Medulla oblongata (tissue), 1 donor: ENCODE data around the gene MKNK1.

Source experiments
- DNase-seq: peaks from one replicate; pipeline ENCODE4 v3.0.0-alpha.2; 2015; ENCODE audit errors: extremely low spot score

Gene MKNK1

DNA sequence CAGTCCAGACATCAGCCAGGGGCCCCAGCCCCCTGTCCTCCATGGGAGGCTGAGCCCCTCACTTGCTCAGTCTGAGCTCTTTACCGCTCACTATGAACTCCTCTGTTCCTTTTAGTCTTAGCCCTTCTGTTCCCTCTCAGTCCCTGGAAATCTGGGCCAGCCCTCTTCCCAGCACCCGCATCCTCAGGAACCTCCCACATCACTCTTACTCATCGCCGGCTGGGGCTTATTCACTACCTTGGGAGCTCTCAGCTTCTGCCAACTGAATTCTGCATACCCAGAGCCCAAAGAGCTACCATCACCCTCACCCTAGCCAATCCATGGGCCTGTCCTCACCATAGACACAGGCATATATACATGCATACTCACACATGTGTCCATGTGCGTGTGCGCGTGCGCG lies 64.1 kb downstream of the MKNK1 start:
- no peak for DNase-seq

- DNase-seq: no peak
Measured at GRCh38 chr1:46538147-46538546, 65.9 kb downstream of the MKNK1 start.

- no peak for DNase-seq
Measured at GRCh38 chr1:46537651-46538050, 66.4 kb downstream of the MKNK1 start.

DNA sequence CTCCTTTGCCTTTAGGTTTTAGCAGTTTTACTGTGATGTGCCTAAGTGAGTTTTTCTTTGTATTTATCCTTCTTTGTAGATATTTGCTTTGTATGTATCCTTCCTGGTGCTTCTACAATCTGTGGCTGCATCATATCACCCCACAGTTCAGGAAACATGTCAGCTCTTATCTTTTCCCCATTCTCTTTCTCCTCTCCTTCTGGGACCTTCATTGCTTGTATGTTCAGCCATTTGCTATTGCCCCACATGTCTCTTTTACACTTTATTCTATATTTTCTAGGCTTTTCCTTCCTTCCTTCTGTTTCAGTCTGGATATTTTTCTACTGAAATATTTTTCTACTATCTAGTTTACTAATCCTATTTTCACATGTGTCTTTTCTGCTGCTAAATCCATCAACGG lies 67.5 kb downstream of the MKNK1 start:
- DNase-seq: no peak

DNA sequence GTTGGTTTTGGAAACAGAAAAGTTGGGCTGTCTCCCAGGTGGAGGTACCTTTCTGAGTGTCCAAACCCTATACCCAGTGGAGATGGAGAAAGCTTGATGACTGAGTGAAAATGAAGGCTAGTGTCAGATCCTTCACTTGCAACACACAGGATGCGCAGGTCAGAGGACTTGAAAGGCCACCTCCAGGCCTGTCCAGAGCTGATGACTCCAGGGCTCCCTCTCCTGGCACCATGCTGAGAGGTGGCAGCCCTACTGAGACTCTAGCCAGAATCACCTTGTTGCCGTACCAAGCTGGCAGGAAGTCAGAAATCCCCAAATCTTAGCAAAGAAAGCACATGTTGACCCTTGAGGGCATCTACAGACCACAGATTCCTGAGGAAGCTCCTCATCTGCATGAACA lies 69.0 kb downstream of the MKNK1 start:
- no peak for DNase-seq

- no peak for DNase-seq
Measured at GRCh38 chr1:46533179-46533864, 70.7 kb downstream of the MKNK1 start.

DNA sequence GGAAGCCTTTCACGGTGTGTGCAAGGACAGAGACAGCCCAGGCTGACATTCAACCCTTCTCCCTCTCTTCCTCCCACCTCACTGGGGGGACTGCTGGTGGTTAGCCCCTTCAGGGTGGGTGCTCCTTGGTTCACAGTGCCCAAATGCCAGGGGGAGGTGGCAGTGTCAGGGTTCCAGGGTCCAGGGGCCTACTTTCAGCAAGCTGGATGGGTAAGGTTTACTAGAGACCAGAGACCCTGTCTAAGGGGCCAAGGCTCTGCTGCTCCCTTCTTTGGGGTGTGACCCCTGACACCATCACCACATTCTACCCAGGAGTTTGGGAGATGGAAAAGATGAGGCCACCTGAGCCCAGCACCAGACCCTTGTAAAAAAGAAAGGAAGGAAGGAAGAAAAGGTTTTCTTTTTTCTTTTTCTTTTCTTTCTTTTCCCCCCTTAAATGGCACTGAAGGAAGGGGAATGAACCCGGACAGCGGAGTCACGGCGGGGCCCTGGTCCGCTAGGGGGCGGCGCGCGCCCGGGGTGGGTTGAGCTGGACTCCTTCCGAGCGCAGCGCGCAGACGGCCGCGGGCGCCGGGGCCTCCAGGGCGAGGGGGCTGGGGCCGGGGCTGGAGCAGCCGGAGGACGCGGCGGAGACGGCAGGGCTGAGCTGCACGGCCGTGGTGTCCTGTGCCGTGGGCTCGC lies 71.4 kb downstream of the MKNK1 start:
- peak; percentile 70 for DNase-seq

DNA sequence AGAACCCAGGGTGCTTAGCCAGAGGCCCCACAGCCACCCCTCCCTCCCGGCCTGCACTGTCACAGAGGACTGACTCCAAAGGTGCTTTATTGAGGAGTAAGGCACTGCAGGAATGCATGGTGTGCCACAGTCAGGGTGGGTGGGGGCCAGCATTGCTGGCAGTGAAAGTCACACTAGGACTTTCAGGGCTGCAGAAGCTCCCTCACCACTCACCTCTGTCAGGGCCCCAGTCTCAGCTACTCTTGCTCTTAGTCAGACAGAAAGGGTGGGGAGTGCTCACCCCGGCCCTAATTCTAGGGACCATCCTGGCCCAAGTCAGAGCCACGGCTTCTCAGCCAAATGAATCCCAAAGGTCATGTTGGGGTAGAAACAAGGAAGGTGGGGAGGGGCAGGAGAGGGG lies 72.0 kb downstream of the MKNK1 start:
- DNase-seq: no peak

- no peak for DNase-seq
Measured at GRCh38 chr1:46530791-46531409, 73.2 kb downstream of the MKNK1 start.

DNA sequence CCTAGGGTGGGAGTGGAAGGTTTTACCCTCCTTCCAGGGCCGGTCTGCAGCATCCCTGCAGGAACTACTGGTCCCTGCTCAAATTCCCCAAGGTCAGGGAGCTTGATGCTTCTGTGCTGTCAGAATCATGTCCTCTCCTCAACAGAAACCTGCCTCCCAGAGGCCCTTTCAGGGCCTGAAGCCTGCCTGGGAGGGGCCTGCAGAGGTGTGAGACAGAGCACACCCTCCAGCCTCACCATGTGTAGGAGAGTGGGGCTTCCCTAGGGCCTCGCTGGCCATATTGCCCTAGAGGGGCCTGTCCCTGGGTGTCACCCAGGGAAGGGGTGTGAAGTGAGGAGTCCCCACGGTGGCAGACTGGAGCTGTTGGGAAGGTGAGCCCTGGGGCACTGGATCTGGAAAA lies 73.8 kb downstream of the MKNK1 start:
- no peak for DNase-seq

DNA sequence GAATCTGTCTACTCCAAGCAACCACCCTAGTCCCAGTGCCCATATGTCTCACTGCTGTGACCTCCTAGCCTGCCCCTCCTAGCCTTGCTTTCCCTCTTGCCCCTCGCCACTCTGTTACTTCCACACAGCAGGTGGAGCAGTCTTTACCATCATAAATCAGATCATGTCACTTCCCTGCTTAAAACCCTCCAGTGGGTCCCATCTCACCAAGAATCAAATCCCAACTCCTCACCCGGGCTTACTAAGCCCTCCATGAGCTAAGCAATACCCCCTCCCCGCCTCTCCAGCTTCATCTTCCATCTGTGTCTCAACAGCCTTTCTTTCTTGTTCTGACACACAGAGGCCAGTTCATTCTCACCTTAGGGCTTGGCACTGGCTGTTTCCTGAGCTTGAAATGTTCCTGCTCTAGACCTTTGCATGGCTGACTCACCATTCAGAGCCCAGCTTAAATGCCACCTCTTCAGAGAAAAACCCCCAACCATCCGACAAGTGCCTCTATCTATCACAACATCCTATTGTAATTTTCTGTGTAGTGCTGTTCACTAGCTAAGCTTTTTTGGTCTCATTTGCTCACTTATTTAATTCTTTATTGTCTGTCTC lies 74.9 kb downstream of the MKNK1 start:
- no peak for DNase-seq

DNA sequence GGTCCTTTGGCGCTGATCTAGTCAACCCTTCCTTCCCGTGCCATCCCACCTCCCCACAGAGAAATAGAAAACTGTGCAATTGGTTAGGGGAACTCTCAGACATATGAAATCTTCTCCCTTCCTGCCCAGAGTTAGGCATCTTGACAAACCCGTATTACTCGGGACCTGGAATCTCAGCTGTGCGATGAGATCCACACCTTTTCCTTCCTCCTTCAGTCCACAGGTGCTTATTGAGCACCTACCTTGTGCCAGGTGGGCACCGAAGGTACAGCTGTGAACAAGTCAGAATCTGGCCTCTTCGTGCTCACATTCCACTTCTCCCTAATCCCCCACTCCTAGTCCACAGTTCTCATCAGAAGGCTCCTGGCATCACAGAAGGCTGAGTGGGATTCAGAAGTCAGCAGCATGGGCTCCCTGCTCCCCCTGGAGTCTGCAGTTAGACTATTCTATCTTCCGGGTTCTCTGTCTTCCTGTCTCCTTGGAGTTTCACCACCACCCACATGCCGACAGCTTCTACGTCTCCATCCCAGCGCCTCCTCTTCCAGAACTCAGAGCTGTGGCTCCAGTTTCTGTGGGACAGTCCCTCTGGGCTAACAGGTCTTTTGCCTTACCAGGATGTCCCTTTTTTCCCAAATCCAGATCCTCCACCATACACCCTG lies 75.6 kb downstream of the MKNK1 start:
- no peak for DNase-seq

DNA sequence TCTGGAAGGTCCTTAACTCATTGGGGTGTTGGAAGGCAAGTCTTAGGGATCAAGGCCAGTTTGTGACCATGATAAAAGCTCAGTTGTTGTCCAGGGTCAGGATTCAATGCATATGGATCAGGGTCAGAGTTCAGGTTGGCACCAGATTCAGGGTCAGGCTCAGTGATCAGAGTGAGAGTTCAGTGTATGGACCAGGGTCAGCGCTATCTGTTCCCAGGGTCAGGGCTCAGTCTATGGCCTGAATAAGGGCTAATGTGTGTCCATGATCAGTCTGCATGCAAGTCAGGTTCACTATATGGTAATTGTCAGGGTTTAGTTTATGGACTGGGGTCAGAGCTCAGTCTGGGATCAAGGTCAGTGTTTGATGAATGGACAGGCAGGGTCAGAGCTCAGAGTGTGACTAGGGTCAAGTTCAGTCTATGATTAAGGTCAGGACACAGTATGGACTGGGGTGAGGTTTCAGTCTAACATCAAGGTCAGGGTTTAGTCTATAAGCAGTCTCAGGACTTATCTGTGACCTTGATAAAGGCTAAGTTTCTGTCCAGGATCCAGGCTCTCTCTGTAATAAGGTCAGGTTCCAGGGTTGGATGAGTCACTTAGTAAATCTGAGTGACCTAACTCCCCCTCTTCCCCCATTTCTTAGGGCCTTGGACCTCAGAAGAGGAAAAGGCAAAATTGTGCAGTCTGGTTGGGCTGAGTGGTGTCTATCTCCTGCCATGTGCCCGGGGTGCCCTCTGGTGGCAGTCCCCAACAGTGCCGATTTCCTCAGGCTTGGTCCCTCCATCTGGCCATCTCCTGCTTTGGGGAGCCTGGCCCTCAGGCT lies 76.4 kb downstream of the MKNK1 start:
- DNase-seq: peak; percentile 87

DNA sequence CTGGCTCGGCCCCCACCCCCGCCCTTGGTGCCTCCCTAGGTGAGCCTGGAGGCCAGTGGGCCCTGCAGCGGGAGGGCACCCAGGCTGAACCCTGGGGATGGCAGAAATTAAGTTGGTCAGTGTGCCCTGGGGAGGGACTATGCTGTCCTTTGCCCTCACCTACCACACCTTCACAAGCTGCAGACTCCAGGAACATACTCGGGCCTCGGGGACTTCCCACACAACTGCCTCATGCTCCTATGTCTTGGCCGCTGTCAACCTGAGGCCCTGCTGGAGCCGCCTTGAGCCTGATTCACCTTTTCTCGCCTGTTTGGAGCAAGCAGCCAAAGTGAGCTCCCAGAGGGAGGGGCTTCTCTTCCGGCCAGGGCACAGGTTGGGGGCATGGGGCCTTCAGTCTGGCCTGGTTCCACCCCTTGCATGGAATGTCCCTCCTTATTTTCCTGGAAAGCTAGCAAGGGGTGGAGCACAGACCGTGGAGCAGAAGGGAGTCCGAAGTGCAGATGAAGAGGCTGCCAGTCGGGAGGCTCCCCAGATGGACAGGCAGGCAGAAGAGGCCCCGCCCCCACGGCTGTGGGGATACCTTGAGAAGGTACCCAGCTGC lies 77.3 kb downstream of the MKNK1 start:
- DNase-seq: no peak

- DNase-seq: no peak
Measured at GRCh38 chr1:46526013-46526690, 77.9 kb downstream of the MKNK1 start.

DNA sequence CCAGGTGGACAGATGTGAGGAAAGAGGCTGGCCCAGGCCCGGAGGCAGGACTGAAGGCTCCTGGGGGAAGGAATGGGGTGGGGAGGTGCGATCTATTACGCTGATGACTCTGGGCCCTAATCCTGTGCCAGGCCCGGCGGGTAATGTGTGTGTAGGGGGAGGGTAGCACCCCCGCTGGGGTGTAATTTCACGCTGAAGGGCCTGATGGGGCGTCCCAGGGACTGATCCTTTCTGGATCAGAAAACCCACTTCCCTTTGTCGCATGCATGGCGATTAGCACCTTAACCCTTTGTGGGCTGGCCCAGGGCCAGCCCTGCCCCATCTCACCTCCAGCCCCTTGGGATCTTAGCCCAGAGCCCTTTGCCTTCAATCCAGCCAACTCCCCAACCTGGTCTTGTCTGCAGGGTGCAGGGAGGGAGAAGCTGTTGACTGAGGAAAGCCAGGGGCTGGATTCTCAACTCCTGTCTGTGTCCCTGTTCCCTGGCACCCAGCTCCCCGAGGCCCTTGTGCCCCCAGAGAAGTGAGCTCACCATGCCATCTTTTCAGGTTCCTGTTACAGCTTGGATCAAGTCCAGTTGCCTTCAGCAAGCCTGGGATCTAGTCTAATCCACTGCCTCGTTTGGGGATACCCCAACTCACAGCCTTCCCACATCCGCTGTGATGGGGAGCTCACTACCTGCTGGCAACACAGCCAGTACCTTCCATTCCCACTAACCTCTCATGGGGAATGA lies 78.7 kb downstream of the MKNK1 start:
- DNase-seq: no peak

DNA sequence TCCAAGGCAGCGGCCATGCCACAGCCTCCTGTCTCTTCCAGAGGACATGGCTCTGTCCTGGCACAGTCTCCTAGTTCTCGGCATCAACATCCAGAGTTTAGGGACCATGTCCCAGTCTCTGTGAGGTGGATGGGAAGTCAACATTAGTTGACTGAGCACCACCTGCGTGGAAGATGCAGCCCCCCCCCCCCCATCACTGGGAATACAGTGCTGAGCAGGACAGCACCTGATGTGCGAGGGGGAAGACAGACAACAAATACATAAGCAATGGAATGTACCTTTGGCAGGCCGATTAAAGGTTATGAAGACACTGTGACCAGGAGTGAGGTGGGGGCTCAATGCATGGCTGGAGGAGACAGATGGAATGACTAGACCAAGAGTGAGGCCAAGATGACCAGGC lies 79.2 kb downstream of the MKNK1 start:
- no peak for DNase-seq

DNA sequence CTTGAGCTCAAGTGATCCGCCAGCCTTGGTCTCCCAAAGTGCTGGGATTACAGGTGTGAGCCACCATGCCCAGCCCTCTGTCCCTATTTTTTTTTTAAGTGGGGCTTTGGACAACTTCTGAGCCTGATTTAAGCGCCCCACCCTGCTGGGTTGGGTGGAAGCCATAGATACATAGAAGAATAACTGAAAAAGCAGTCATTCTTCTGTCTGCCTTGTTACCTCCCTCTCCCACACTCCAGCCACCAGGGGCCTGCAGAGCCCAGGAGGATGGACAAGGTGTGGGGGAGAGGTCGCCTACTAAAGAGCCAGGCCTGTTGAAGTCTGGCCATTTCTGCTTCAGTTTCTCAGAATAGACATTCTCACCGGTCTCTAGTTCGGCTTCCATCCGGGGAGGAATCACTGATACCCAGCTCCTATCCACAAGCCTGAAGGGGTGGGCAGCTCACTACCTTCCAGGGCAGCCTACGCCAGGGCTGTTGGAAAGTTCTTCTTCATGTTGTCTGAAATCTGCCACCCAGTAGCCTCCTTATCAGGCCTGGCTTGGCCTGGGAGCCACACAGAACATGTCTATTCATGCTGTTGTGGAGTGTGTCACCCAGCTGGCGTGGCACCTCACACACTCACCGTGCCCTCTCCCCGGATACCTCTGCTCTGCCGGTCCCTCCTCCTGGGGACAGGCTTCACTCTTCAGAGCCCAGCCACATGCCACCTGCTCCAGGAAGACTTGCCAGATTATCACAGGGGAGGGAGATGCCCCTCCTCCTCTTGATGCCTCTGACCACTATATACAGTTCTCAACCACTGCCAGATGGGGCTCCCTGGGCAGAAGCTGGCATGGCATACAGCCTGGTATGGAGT lies 80.3 kb downstream of the MKNK1 start:
- no peak for DNase-seq

- no peak for DNase-seq
Measured at GRCh38 chr1:46522969-46523320, 81.1 kb downstream of the MKNK1 start.
